Choroid plexus epithelial cell (primary cell): ENCODE data around the gene ADIPOR2.
A peak's percentile ranks its signal among the peaks of the same experiment; 100 is the strongest.
"Not testable (repeated sequence)": the region's sequence is repeated elsewhere in the genome, so short reads cannot be mapped to it uniquely, and the experiment has no call there.

Experiments used
- DNase-seq: peaks from one replicate; pipeline ENCODE4 v3.0.0-alpha.2; 2010; ENCODE audit warnings: low read depth
- H3K4me3 ChIP-seq: 2 replicates; pipeline ENCODE4 v1.5.1; 2011; ENCODE audit warnings: low read depth, mild to moderate bottlenecking, control low read depth, low read length, moderate library complexity
- CTCF ChIP-seq: conservative IDR thresholded peaks from 2 replicates; pipeline ENCODE4 v1.5.1; 2011; ENCODE audit warnings: low read depth, mild to moderate bottlenecking, control low read depth, inconsistent platforms, low read length, moderate library complexity

Gene ADIPOR2

GRCh38 chr12:1719139-1719538 is 28.3 kb downstream of the ADIPOR2 start:
- no peak overlapping the region for H3K4me3 ChIP-seq
- DNase-seq = peak; percentile 20
- no peak for TF ChIP-seq CTCF

- TF ChIP-seq CTCF = no peak
- DNase-seq = no peak
- H3K4me3 ChIP-seq = no peak overlapping the region
Observed at GRCh38 chr12:1720494-1720893, 29.6 kb downstream of the ADIPOR2 start.

- TF ChIP-seq CTCF = no peak
- DNase-seq = no peak
- no peak overlapping the region for H3K4me3 ChIP-seq
Observed at GRCh38 chr12:1723721-1724120, 32.9 kb downstream of the ADIPOR2 start.

GRCh38 chr12:1724250-1724649 is 33.4 kb downstream of the ADIPOR2 start:
- DNase-seq = no peak
- H3K4me3 ChIP-seq = no peak overlapping the region
- TF ChIP-seq CTCF = no peak

GRCh38 chr12:1726753-1727152 is 35.9 kb downstream of the ADIPOR2 start:
- H3K4me3 ChIP-seq = no peak overlapping the region
- no peak for DNase-seq
- TF ChIP-seq CTCF = no peak

GRCh38 chr12:1728824-1729223 is 38.0 kb downstream of the ADIPOR2 start:
- DNase-seq = no peak
- TF ChIP-seq CTCF = no peak
- H3K4me3 ChIP-seq = no peak overlapping the region

GRCh38 chr12:1731019-1731687 is 40.3 kb downstream of the ADIPOR2 start:
- no peak overlapping the region for H3K4me3 ChIP-seq
- no peak for DNase-seq
- TF ChIP-seq CTCF = no peak

GRCh38 chr12:1731688-1732078 is 40.8 kb downstream of the ADIPOR2 start:
- not testable (repeated sequence) for DNase-seq, H3K4me3 ChIP-seq
